CD14-positive monocyte (primary cell): ENCODE measurements around the gene OSBP2. TPM values are rescaled to one million over a fixed set of nuclear protein-coding genes. Genes with fewer than 3 reads are reported as not detected.
"Not testable (repeated sequence)": the region's sequence is repeated elsewhere in the genome, so short reads cannot be mapped to it uniquely, and the experiment has no call there.

ENCODE experiments used
- DNase-seq, 3 donors: peaks; one replicate each; pipeline ENCODE4 v3.0.0-alpha.2; 2011 to 2022
- H2AFZ ChIP-seq: 2 replicates; pipeline ENCODE4 v1.6.0; 2012; ENCODE audit warnings: mild to moderate bottlenecking, low read depth, low read length, inconsistent platforms; ENCODE audit not compliant: insufficient read depth, poor library complexity, severe bottlenecking
- H3K27ac ChIP-seq, 2 donors: 1 replicate in 1 of 2; 2 replicates in 1 of 2; pipeline ENCODE4 v1.5.1; 2012 to 2013; ENCODE audit warnings: low read length in 2 of 2, control low read depth in 1 of 2, inconsistent platforms in 1 of 2, low read depth in 1 of 2, mild to moderate bottlenecking in 1 of 2
- H3K27me3 ChIP-seq, 2 donors: one replicate each; pipeline versions ENCODE4 v1.6.0 to v1.6.1; 2011 to 2013; ENCODE audit warnings: low read length in 2 of 2; ENCODE audit not compliant: control insufficient read depth in 2 of 2, insufficient read depth in 2 of 2
- H3K36me3 ChIP-seq, 2 donors: replicated peaks in 1 of 2; 1 replicate in 1 of 2; 2 replicates in 1 of 2; pipeline versions ENCODE4 v1.5.1 to v1.6.1; 2012 to 2013; ENCODE audit warnings: low read length in 2 of 2, control low read depth in 1 of 2, inconsistent platforms in 1 of 2, mild to moderate bottlenecking in 1 of 2; ENCODE audit not compliant: insufficient read depth in 2 of 2, control insufficient read depth in 1 of 2
- H3K4me1 ChIP-seq, 2 donors: 1 replicate in 1 of 2; 2 replicates in 1 of 2; pipeline versions ENCODE4 v1.5.1 to v1.6.1; 2012 to 2013; ENCODE audit warnings: low read length in 2 of 2, control low read depth in 1 of 2, inconsistent platforms in 1 of 2, mild to moderate bottlenecking in 1 of 2, moderate library complexity in 1 of 2; ENCODE audit not compliant: insufficient read depth in 2 of 2, control insufficient read depth in 1 of 2
- H3K4me2 ChIP-seq: replicated peaks from 2 replicates; pipeline ENCODE3; 2012; ENCODE audit warnings: low read length, moderate library complexity, mild to moderate bottlenecking; ENCODE audit not compliant: poor library complexity, severe bottlenecking; ENCODE audit errors: extremely low read depth
- H3K4me3 ChIP-seq, 3 experiments: fragments of 200-600 bp in 1 of 3; sonication (generic) in 1 of 3; replicated peaks in 1 of 3; 1 replicate in 2 of 3; 2 replicates in 1 of 3; pipeline ENCODE4 v1.5.1; 2011 to 2013; ENCODE audit warnings: low read length in 3 of 3, mild to moderate bottlenecking in 3 of 3, control low read depth in 2 of 3, low read depth in 2 of 3, inconsistent platforms in 1 of 3, moderate library complexity in 1 of 3
- H3K79me2 ChIP-seq: 2 replicates; pipeline ENCODE4 v1.6.0; 2012; ENCODE audit warnings: mild to moderate bottlenecking, control low read depth, inconsistent platforms, low read length, moderate library complexity; ENCODE audit not compliant: insufficient read depth
- H3K9ac ChIP-seq: 2 replicates; pipeline ENCODE4 v1.6.0; 2017; ENCODE audit warnings: low read length, mild to moderate bottlenecking; ENCODE audit not compliant: insufficient read depth, poor library complexity, severe bottlenecking
- H3K9me3 ChIP-seq, 2 donors: replicated peaks in 1 of 2; 1 replicate in 1 of 2; 2 replicates in 1 of 2; pipeline versions ENCODE4 v1.5.1 to v1.6.1; 2012 to 2013; ENCODE audit warnings: low read length in 2 of 2, control low read depth in 1 of 2; ENCODE audit not compliant: control insufficient read depth in 1 of 2, insufficient read depth in 1 of 2
- H4K20me1 ChIP-seq: 2 replicates; pipeline ENCODE4 v1.6.0; 2012; ENCODE audit warnings: mild to moderate bottlenecking, low read length, control low read depth, moderate library complexity; ENCODE audit not compliant: insufficient read depth
- H3K27ac Mint-ChIP-seq, 7 donors: one replicate each; pipeline ENCODE4 v1.8.0; 2020; ENCODE audit warnings: mild to moderate bottlenecking in 7 of 7, mixed read lengths in 7 of 7, moderate library complexity in 6 of 7, inconsistent platforms in 2 of 7
- H3K27me3 Mint-ChIP-seq, 3 donors: one replicate each; pipeline ENCODE4 v1.8.0; 2021 to 2022; ENCODE audit warnings: low read depth in 3 of 3, mild to moderate bottlenecking in 3 of 3, mixed read lengths in 3 of 3, moderate library complexity in 3 of 3, inconsistent platforms in 1 of 3
- H3K36me3 Mint-ChIP-seq, 2 donors: one replicate each; pipeline ENCODE4 v1.8.0; 2020; ENCODE audit warnings: mixed read lengths in 2 of 2, inconsistent platforms in 1 of 2, mild to moderate bottlenecking in 1 of 2
- H3K4me1 Mint-ChIP-seq: one replicate; pipeline ENCODE4 v1.8.0; 2020; ENCODE audit warnings: mild to moderate bottlenecking, mixed read lengths
- H3K4me3 Mint-ChIP-seq, 2 donors: one replicate each; pipeline ENCODE4 v1.8.0; 2020; ENCODE audit warnings: mild to moderate bottlenecking in 2 of 2, mixed read lengths in 2 of 2, moderate library complexity in 1 of 2
- H3K9me3 Mint-ChIP-seq, 7 donors: one replicate each; pipeline ENCODE4 v1.8.0; 2020 to 2022; ENCODE audit warnings: mixed read lengths in 7 of 7, mild to moderate bottlenecking in 6 of 7, moderate library complexity in 6 of 7, inconsistent platforms in 2 of 7
- CTCF ChIP-seq: fragments of 200-600 bp; IDR thresholded peaks from one replicate; pipeline ENCODE4 v1.8.0; 2022; ENCODE audit warnings: antibody characterized with exemption, mild to moderate bottlenecking
- WGBS: methylation state at CpG from one replicate; pipeline ENCODE4 v1.1.5; 2013; ENCODE audit warnings: missing lambda C conversion rate; ENCODE audit not compliant: insufficient coverage; 5-methylcytosine and 5-hydroxymethylcytosine counted together
- intact Hi-C, 2 donors: fragments of 100-400 bp; cut with micrococcal nuclease; formaldehyde crosslinking; loops; one replicate each; pipeline versions ENCODE4 v1.15.0 to v1.15.1; 2023
- polyA plus RNA-seq, 3 donors: library from polyadenylated mRNA; depleted of rRNA in 1 of 3; unstranded in 2 of 3; stranded (reverse) in 1 of 3; fragments of 300-500 nt in 2 of 3; fragments of >200 nt in 1 of 3; fragmentation: Illumina TruSeq in 2 of 3; gene quantifications; 1 replicate in 2 of 3; 2 replicates in 1 of 3; pipeline ENCODE4 v1.2.3, GENCODE V29; 2012 to 2021

Gene OSBP2
- polyA plus RNA-seq, 3 donors: 0.21 to 0.54 TPM; not detected in 1

DNA sequence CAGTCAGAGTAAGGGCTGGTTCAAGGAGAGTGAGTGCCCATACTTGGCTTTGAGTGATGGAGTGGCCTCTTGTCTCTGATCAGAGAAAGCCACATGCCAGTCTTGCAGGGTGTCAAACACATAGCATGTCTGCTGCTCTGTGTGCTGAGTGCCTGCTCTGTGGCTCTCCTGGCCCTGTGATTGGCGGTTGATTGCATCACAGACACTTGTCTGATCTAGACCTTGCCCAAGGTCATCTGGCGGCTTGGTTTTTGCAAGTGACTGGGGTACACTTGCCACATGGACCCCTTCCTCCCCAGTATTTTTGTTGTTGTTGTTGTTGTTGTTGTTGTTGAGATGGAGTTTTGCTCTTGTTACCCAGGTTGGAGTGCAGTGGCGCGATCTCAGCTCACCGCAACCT, 10.3 kb downstream of the OSBP2 start:
- no peaks in the 10 kb centered on the region for H3K36me3 ChIP-seq
- H2AFZ ChIP-seq: no peak overlapping the region
- H3K4me1 Mint-ChIP-seq: peaks cover 3% of the 10 kb centered on the region
- no peaks in the 10 kb centered on the region for H4K20me1 ChIP-seq
- WGBS: 71% methylated on average over 1 of the region's 5 CpGs
- H3K9ac ChIP-seq: no peak overlapping the region
- no peaks in the 10 kb centered on the region for H3K4me1 ChIP-seq
- no peak overlapping the region for H3K27ac ChIP-seq
- H3K36me3 Mint-ChIP-seq: no peaks in the 10 kb centered on the region
- H3K27me3 Mint-ChIP-seq: peaks cover 0 to 18% (median 4%) of the 10 kb centered on the region in 3 donors
- no peaks in the 10 kb centered on the region for H3K27me3 ChIP-seq
- no peaks in the 10 kb centered on the region for H3K9me3 ChIP-seq
- no peak overlapping the region for H3K4me3 Mint-ChIP-seq
- H3K27ac Mint-ChIP-seq: no peak overlapping the region
- intact Hi-C loops: no loop called here
- H3K79me2 ChIP-seq: no peaks in the 10 kb centered on the region
- H3K4me3 ChIP-seq: no peak overlapping the region
- no peak overlapping the region for H3K4me2 ChIP-seq
- TF ChIP-seq CTCF: no peak
- no peaks in the 10 kb centered on the region for H3K9me3 Mint-ChIP-seq
- no peak for DNase-seq

DNA sequence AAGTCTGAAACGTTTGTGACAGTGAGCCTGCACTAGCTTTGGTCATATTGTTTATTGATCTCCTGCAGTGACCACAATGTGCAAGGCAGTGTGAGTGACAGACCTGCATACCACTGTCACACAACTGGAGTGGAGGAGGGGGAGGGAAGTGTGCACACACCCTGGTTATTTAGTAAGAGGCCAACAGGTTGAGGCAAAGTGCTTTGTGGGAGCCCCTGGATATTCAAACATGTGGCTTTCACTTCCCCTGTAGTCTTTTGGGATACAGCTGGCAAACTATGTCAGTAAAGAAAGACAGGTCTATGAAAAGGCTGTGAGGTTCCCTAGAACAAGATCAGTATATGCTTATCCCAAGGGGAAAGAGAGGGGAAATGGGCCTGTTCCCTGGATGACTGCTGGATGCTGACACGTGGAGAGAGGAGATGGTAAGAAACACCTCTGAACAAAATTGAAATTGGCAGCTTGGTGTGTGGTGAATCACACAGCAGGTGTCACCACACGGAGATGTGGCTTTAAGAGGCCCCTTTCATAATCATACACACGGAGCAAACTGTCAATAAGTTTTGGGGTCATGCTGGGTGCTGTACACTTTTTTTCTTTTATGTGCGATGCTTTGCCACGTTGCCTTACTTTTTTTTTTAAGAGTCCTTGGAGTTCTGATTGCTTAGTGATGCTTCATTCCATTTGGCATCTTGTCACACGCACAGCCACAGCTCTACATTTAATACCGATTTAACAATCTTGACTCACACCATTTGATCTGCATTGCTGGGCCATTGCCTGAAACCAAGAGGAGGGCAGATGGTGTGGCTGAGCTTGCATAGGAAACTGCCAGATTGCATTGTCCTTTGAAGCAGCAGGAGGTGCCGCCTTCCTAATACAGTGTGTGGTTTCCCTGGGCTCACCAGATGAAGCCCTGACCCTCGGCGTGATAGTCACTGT, 11.3 kb downstream of the OSBP2 start:
- Histone ChIP-seq H3K4me3 (no peak overlapping the region), H3K27me3 (no peaks in the 10 kb centered on the region), H4K20me1 (no peaks in the 10 kb centered on the region), H2AFZ (no peak overlapping the region), H3K27ac (no peak overlapping the region), H3K79me2 (no peaks in the 10 kb centered on the region), H3K4me1 (no peaks in the 10 kb centered on the region), H3K9ac (no peak overlapping the region), H3K4me2 (no peak overlapping the region), H3K9me3 (no peaks in the 10 kb centered on the region), H3K36me3 (no peaks in the 10 kb centered on the region)
- H3K36me3 Mint-ChIP-seq: no peaks in the 10 kb centered on the region
- no peak overlapping the region for H3K4me3 Mint-ChIP-seq
- H3K9me3 Mint-ChIP-seq: no peaks in the 10 kb centered on the region
- no peak for TF ChIP-seq CTCF
- H3K4me1 Mint-ChIP-seq: peaks cover 3% of the 10 kb centered on the region
- intact Hi-C loops: no loop called here
- 75% methylated on average over 5 of the region's 11 CpGs for WGBS
- H3K27ac Mint-ChIP-seq: no peak overlapping the region
- no peak for DNase-seq
- peaks cover 0 to 18% (median 4%) of the 10 kb centered on the region in 3 donors for H3K27me3 Mint-ChIP-seq

GRCh38 chr22:30709980-30710379, 15.3 kb downstream of the OSBP2 start:
- H3K27ac ChIP-seq, H3K27ac Mint-ChIP-seq, H3K36me3 Mint-ChIP-seq, H3K9ac ChIP-seq, H3K4me1 Mint-ChIP-seq, H3K4me2 ChIP-seq, H3K27me3 Mint-ChIP-seq, intact Hi-C loops, H3K4me1 ChIP-seq, H3K9me3 ChIP-seq, H3K27me3 ChIP-seq, H3K9me3 Mint-ChIP-seq, H3K4me3 Mint-ChIP-seq, H4K20me1 ChIP-seq, H3K36me3 ChIP-seq, H3K79me2 ChIP-seq, H3K4me3 ChIP-seq, H2AFZ ChIP-seq: not testable (repeated sequence)
- peak in 1 of 3 donors; percentile 45 for DNase-seq
- WGBS: 100% methylated on average over 1 of the region's 6 CpGs
